Measurements from ENCODE around the gene RANBP9.

GRCh38 chr6:13673368-13673767 is 38.3 kb downstream of the RANBP9 start:
- TF ChIP-seq CTCF (IDR thresholded peaks at IDR 0.05), result no peak
- TF ChIP-seq POLR2A (IDR thresholded peaks at IDR 0.05), result no peak
